Measurements from ENCODE around the gene ALAD.

The ALAD gene

GRCh38 chr9:113428062-113428615 lies 27.1 kb upstream of the ALAD start:
- DNase-seq (ENCODE audit: low read depth) = no peak
- no peak overlapping the region for H3K4me3 ChIP-seq (ENCODE audit: low read depth, low read length)
- TF ChIP-seq CTCF (IDR thresholded peaks at IDR 0.05; ENCODE audit: control insufficient read depth, extremely low read depth, insufficient read depth) = no peak

- DNase-seq (ENCODE audit: low read depth) = no peak
- no peak overlapping the region for H3K4me3 ChIP-seq (ENCODE audit: low read depth, low read length)
- TF ChIP-seq CTCF (IDR thresholded peaks at IDR 0.05; ENCODE audit: control insufficient read depth, extremely low read depth, insufficient read depth) = no peak
These were observed 26.5 kb upstream of the ALAD start for GRCh38 chr9:113427629-113428028.

GRCh38 chr9:113426701-113427100 lies 25.6 kb upstream of the ALAD start:
- DNase-seq (ENCODE audit: low read depth) = no peak
- no peak for TF ChIP-seq CTCF (IDR thresholded peaks at IDR 0.05; ENCODE audit: control insufficient read depth, extremely low read depth, insufficient read depth)

GRCh38 chr9:113425072-113425471 lies 24.0 kb upstream of the ALAD start:
- DNase-seq (ENCODE audit: low read depth) = no peak
- no peak for TF ChIP-seq CTCF (IDR thresholded peaks at IDR 0.05; ENCODE audit: control insufficient read depth, extremely low read depth, insufficient read depth)

More at GRCh38 chr9:113426701-113427100, 25.6 kb upstream of the ALAD start:
- H3K4me3 ChIP-seq (ENCODE audit: low read depth, low read length) = no peak overlapping the region

GRCh38 chr9:113421726-113422125 lies 20.6 kb upstream of the ALAD start:
- DNase-seq (ENCODE audit: low read depth) = no peak
- no peak overlapping the region for H3K4me3 ChIP-seq (ENCODE audit: low read depth, low read length)
- no peak for TF ChIP-seq CTCF (IDR thresholded peaks at IDR 0.05; ENCODE audit: control insufficient read depth, extremely low read depth, insufficient read depth)

More at GRCh38 chr9:113425072-113425471, 24.0 kb upstream of the ALAD start:
- no peak overlapping the region for H3K4me3 ChIP-seq (ENCODE audit: low read depth, low read length)

- H3K4me3 ChIP-seq (ENCODE audit: low read depth, low read length) = no peak overlapping the region
- no peak for DNase-seq (ENCODE audit: low read depth)
- no peak for TF ChIP-seq CTCF (IDR thresholded peaks at IDR 0.05; ENCODE audit: control insufficient read depth, extremely low read depth, insufficient read depth)
These were observed 16.3 kb upstream of the ALAD start for GRCh38 chr9:113417370-113417769.

GRCh38 chr9:113416149-113416721 lies 15.2 kb upstream of the ALAD start:
- DNase-seq (ENCODE audit: low read depth) = no peak
- no peak overlapping the region for H3K4me3 ChIP-seq (ENCODE audit: low read depth, low read length)
- TF ChIP-seq CTCF (IDR thresholded peaks at IDR 0.05; ENCODE audit: control insufficient read depth, extremely low read depth, insufficient read depth) = no peak

All from LNCaP clone FGC (cell line).